Loucy (cell line): ENCODE results near the gene RAPGEF1.
"Not testable (repeated sequence)": the region's sequence is repeated elsewhere in the genome, so short reads cannot be mapped to it uniquely, and the experiment has no call there.

Source experiments
- H2AFZ ChIP-seq: fragments of 200-600 bp; sonication (generic); 2 replicates; pipeline ENCODE4 v1.6.0; 2016; ENCODE audit warnings: antibody characterized with exemption, mild to moderate bottlenecking, low read length, moderate library complexity
- H3F3A ChIP-seq: fragments of 200-600 bp; 2 replicates; pipeline ENCODE4 v1.6.0; 2016; ENCODE audit warnings: antibody characterized with exemption, low read depth, mild to moderate bottlenecking
- H3K27me3 ChIP-seq: fragments of 200-600 bp; sonication (generic); 2 replicates; pipeline ENCODE4 v1.6.1; 2014; ENCODE audit warnings: low read length, mild to moderate bottlenecking; ENCODE audit not compliant: insufficient read depth, poor library complexity, severe bottlenecking
- H3K36me3 ChIP-seq: fragments of 200-600 bp; sonication (generic); 2 replicates; pipeline ENCODE4 v1.6.1; 2016; ENCODE audit warnings: low read length; ENCODE audit not compliant: insufficient read depth
- H3K4me1 ChIP-seq: fragments of 200-600 bp; sonication (generic); 2 replicates; pipeline ENCODE4 v1.5.1; 2014; ENCODE audit warnings: low read length, mild to moderate bottlenecking; ENCODE audit not compliant: insufficient read depth, poor library complexity, severe bottlenecking
- H3K4me2 ChIP-seq: fragments of 200-600 bp; sonication (generic); 2 replicates; pipeline ENCODE4 v1.6.0; 2014; ENCODE audit warnings: antibody characterized with exemption, low read length, low read depth, mild to moderate bottlenecking; ENCODE audit not compliant: poor library complexity, severe bottlenecking
- H3K4me3 ChIP-seq: fragments of 200-600 bp; sonication (generic); 2 replicates; pipeline ENCODE4 v1.5.1; 2014; ENCODE audit warnings: low read length, mild to moderate bottlenecking, mixed read lengths; ENCODE audit not compliant: poor library complexity, severe bottlenecking
- H3K79me2 ChIP-seq: fragments of 200-600 bp; sonication (generic); 2 replicates; pipeline ENCODE4 v1.6.1; 2014; ENCODE audit warnings: low read length; ENCODE audit not compliant: insufficient read depth
- H3K9ac ChIP-seq: fragments of 200-600 bp; sonication (generic); 2 replicates; pipeline ENCODE4 v1.6.0; 2014; ENCODE audit warnings: mild to moderate bottlenecking, low read depth, low read length, moderate library complexity; ENCODE audit not compliant: poor library complexity, severe bottlenecking
- H3K9me2 ChIP-seq: fragments of 200-600 bp; sonication (generic); replicated peaks from 2 replicates; pipeline ENCODE4 v1.6.1; 2016; ENCODE audit warnings: low read depth, low read length, mixed read lengths
- H3K9me3 ChIP-seq: fragments of 200-600 bp; sonication (generic); 2 replicates; pipeline ENCODE4 v1.6.1; 2014; ENCODE audit warnings: mild to moderate bottlenecking, antibody characterized with exemption, low read length, low read depth; ENCODE audit not compliant: insufficient read depth
- H4K20me1 ChIP-seq: fragments of 200-600 bp; sonication (generic); 2 replicates; pipeline ENCODE4 v1.6.0; 2014; ENCODE audit warnings: antibody characterized with exemption, low read length, mild to moderate bottlenecking; ENCODE audit not compliant: insufficient read depth, poor library complexity, severe bottlenecking
- CTCF ChIP-seq: fragments of 200-600 bp; sonication (generic); conservative IDR thresholded peaks from 2 replicates; pipeline ENCODE4 v1.5.1; 2014; ENCODE audit warnings: mild to moderate bottlenecking, antibody characterized with exemption, low read length
- EZH2phosphoT487 ChIP-seq: fragments of 200-600 bp; IDR thresholded peaks from 2 replicates; pipeline ENCODE4 v1.6.1; 2018; ENCODE audit warnings: antibody characterized with exemption, mild to moderate bottlenecking, moderate library complexity, borderline replicate concordance

RAPGEF1 gene

GRCh38 chr9:131657456-131657855 is 82.4 kb downstream of the RAPGEF1 start:
- H3F3A ChIP-seq: no peaks in the 10 kb centered on the region
- no peaks in the 10 kb centered on the region for H3K9me3 ChIP-seq
- H3K4me1 ChIP-seq: peaks cover 26% of the 10 kb centered on the region
- no peak overlapping the region for H3K4me3 ChIP-seq
- H3K36me3 ChIP-seq: no peaks in the 10 kb centered on the region
- peaks cover 63% of the 10 kb centered on the region for H3K79me2 ChIP-seq
- H3K4me2 ChIP-seq: no peak overlapping the region
- no peak overlapping the region for H3K9ac ChIP-seq
- no peak for TF ChIP-seq CTCF
- TF ChIP-seq EZH2phosphoT487: no peak
- peaks cover 17% of the 10 kb centered on the region for H4K20me1 ChIP-seq
- no peaks in the 10 kb centered on the region for H3K27me3 ChIP-seq
- no peak overlapping the region for H2AFZ ChIP-seq
- no peaks in the 10 kb centered on the region for H3K9me2 ChIP-seq

- H3K4me2 ChIP-seq: no peak overlapping the region
- H3K9me2 ChIP-seq: no peaks in the 10 kb centered on the region
- H3F3A ChIP-seq: no peaks in the 10 kb centered on the region
- H3K36me3 ChIP-seq: no peaks in the 10 kb centered on the region
- H2AFZ ChIP-seq: no peak overlapping the region
- H3K9me3 ChIP-seq: no peaks in the 10 kb centered on the region
- no peak overlapping the region for H3K9ac ChIP-seq
- H3K4me3 ChIP-seq: no peak overlapping the region
- TF ChIP-seq CTCF (no peak), EZH2phosphoT487 (no peak)
- peaks cover 17% of the 10 kb centered on the region for H4K20me1 ChIP-seq
- H3K79me2 ChIP-seq: peaks cover 64% of the 10 kb centered on the region
- peaks cover 26% of the 10 kb centered on the region for H3K4me1 ChIP-seq
- no peaks in the 10 kb centered on the region for H3K27me3 ChIP-seq
These were observed 82.9 kb downstream of the RAPGEF1 start for GRCh38 chr9:131657037-131657377.

- no peaks in the 10 kb centered on the region for H3K27me3 ChIP-seq
- H3K4me1 ChIP-seq: peaks cover 26% of the 10 kb centered on the region
- peaks cover 17% of the 10 kb centered on the region for H4K20me1 ChIP-seq
- TF ChIP-seq EZH2phosphoT487 (no peak), CTCF (no peak)
- peaks cover 63% of the 10 kb centered on the region for H3K79me2 ChIP-seq
- H2AFZ ChIP-seq: no peak overlapping the region
- no peak overlapping the region for H3K4me3 ChIP-seq
- H3F3A ChIP-seq: no peaks in the 10 kb centered on the region
- H3K36me3 ChIP-seq: no peaks in the 10 kb centered on the region
- no peaks in the 10 kb centered on the region for H3K9me2 ChIP-seq
- no peak overlapping the region for H3K9ac ChIP-seq
- no peaks in the 10 kb centered on the region for H3K9me3 ChIP-seq
- no peak overlapping the region for H3K4me2 ChIP-seq
These were observed 83.4 kb downstream of the RAPGEF1 start for GRCh38 chr9:131656356-131657036.

GRCh38 chr9:131654369-131654768 is 85.5 kb downstream of the RAPGEF1 start:
- H3K9me3 ChIP-seq, H4K20me1 ChIP-seq, H3K9me2 ChIP-seq, H3F3A ChIP-seq, H3K4me3 ChIP-seq, H3K27me3 ChIP-seq, H2AFZ ChIP-seq, H3K4me2 ChIP-seq, H3K9ac ChIP-seq: not testable (repeated sequence)
- H3K79me2 ChIP-seq: peaks cover 44% of the 10 kb centered on the region
- H3K4me1 ChIP-seq: peaks cover 13% of the 10 kb centered on the region
- H3K36me3 ChIP-seq: peaks cover 14% of the 10 kb centered on the region; the same call in 1 of the 2 replicates
